ENCODE data around the gene NECTIN3. TPM values are rescaled to one million over a fixed set of nuclear protein-coding genes. Genes with fewer than 3 reads are reported as not detected.

NECTIN3 gene
- total RNA-seq, 4 donors from 2014 or later, result 60.3 to 95.4 (median 87.7) TPM

- no peak for DNase-seq
- Histone ChIP-seq H3K36me3 (no peaks in the 10 kb centered on the region), H3K9me3 (no peaks in the 10 kb centered on the region), H3K4me3 (replicated peaks in 1 of 3) (no peak overlapping the region), H3K27ac (no peak overlapping the region), H3K4me1 (peaks cover 7 to 22% of the 10 kb centered on the region in 2 donors), H3K27me3 (no peaks in the 10 kb centered on the region)
- 75 to 80% methylated on average over 3 of the region's 3 CpGs for WGBS, 2 donors
- TF ChIP-seq POLR2A (IDR thresholded peaks at IDR 0.05) (no peak), CTCF (IDR thresholded peaks at IDR 0.05) (no peak)
- intact Hi-C loops (cut with DNase I), result no loop called here
Observed at GRCh38 chr3:111106993-111107661, 35.5 kb downstream of the NECTIN3 start.

- Histone ChIP-seq H3K4me1 (peaks cover 7 to 23% of the 10 kb centered on the region in 2 donors), H3K9me3 (no peaks in the 10 kb centered on the region), H3K36me3 (no peaks in the 10 kb centered on the region), H3K4me3 (replicated peaks in 1 of 3) (no peak overlapping the region), H3K27ac (no peak overlapping the region), H3K27me3 (no peaks in the 10 kb centered on the region)
- WGBS, 2 donors, result 62 to 65% methylated on average over 2 of the region's 2 CpGs
- no peak for DNase-seq
- intact Hi-C loops (cut with DNase I), result no loop called here
- no peak for TF ChIP-seq CTCF (IDR thresholded peaks at IDR 0.05)
- no peak for TF ChIP-seq POLR2A (IDR thresholded peaks at IDR 0.05)
Observed at GRCh38 chr3:111107662-111108035, 36.0 kb downstream of the NECTIN3 start.

- WGBS, 2 donors, result 88 to 91% methylated on average over 2 of the region's 2 CpGs
- Histone ChIP-seq H3K9me3 (no peaks in the 10 kb centered on the region), H3K36me3 (no peaks in the 10 kb centered on the region), H3K27ac (no peak overlapping the region), H3K4me3 (replicated peaks in 1 of 3) (no peak overlapping the region), H3K4me1 (peaks cover 8 to 23% of the 10 kb centered on the region in 2 donors), H3K27me3 (no peaks in the 10 kb centered on the region)
- DNase-seq, result no peak
- intact Hi-C loops (cut with DNase I), result no loop called here
- TF ChIP-seq CTCF (IDR thresholded peaks at IDR 0.05), result no peak
- no peak for TF ChIP-seq POLR2A (IDR thresholded peaks at IDR 0.05)
Observed at GRCh38 chr3:111112913-111113312, 41.3 kb downstream of the NECTIN3 start.

GRCh38 chr3:111128884-111129283 is 57.3 kb downstream of the NECTIN3 start:
- H3K27me3 ChIP-seq, result no peaks in the 10 kb centered on the region

More at GRCh38 chr3:111128884-111129283, 57.3 kb downstream of the NECTIN3 start:
- Histone ChIP-seq H3K4me1 (no peaks in the 10 kb centered on the region), H3K9me3 (no peaks in the 10 kb centered on the region), H3K27ac (no peak overlapping the region), H3K4me3 (replicated peaks in 1 of 3) (no peak overlapping the region), H3K36me3 (peaks cover 0 to 3% of the 10 kb centered on the region in 2 donors)
- intact Hi-C loops (cut with DNase I), result no loop called here
- DNase-seq, result no peak
- TF ChIP-seq POLR2A (IDR thresholded peaks at IDR 0.05) (no peak), CTCF (IDR thresholded peaks at IDR 0.05) (no peak)

Measured in thyroid gland (tissue), 4 donors.